ENCODE data around the gene TPCN2.

The TPCN2 gene

GRCh38 chr11:69011624-69012091, 37.1 kb upstream of the TPCN2 start:
- H3K4me3 ChIP-seq (ENCODE audit: low read length) = peak overlapping the region; percentile 77
- no peak for TF ChIP-seq CTCF (conservative IDR thresholded peaks at IDR 0.05; ENCODE audit: low read length)
- DNase-seq (ENCODE audit: low read depth) = no peak

- no peak for TF ChIP-seq CTCF (conservative IDR thresholded peaks at IDR 0.05; ENCODE audit: low read length)
- DNase-seq (ENCODE audit: low read depth) = peak; percentile 64
- H3K4me3 ChIP-seq (ENCODE audit: low read length) = peak overlapping the region; percentile 77
Observed at GRCh38 chr11:69012092-69013008, 36.4 kb upstream of the TPCN2 start.

GRCh38 chr11:69013009-69013951, 35.5 kb upstream of the TPCN2 start, which contains the start of gene MRGPRF:
MRGPRF (minus strand) TSS chr11:69013246; CDS start chr11:69009901, 3,345 bp downstream.
- H3K4me3 ChIP-seq (ENCODE audit: low read length) = peak within 1 kb of the TSS; percentile 77
- DNase-seq (ENCODE audit: low read depth) = peak; percentile 91
- TF ChIP-seq CTCF (conservative IDR thresholded peaks at IDR 0.05; ENCODE audit: low read length) = peak; percentile 73

GRCh38 chr11:69014084-69014851, 34.5 kb upstream of the TPCN2 start:
- H3K4me3 ChIP-seq (ENCODE audit: low read length) = peak overlapping the region; percentile 77
- DNase-seq (ENCODE audit: low read depth) = peak; percentile 40
- no peak for TF ChIP-seq CTCF (conservative IDR thresholded peaks at IDR 0.05; ENCODE audit: low read length)

- H3K4me3 ChIP-seq (ENCODE audit: low read length) = no peak overlapping the region
Observed at GRCh38 chr11:69014898-69015549, 33.7 kb upstream of the TPCN2 start.

More at GRCh38 chr11:69014898-69015549, 33.7 kb upstream of the TPCN2 start:
- TF ChIP-seq CTCF (conservative IDR thresholded peaks at IDR 0.05; ENCODE audit: low read length) = no peak
- DNase-seq (ENCODE audit: low read depth) = no peak
